ENCODE data around the gene TFAM. TPM values are rescaled to one million over a fixed set of nuclear protein-coding genes. Genes with fewer than 3 reads are reported as not detected.

The TFAM gene
- total RNA-seq, 1 experiment from 2014 or later = 74.4 TPM

DNA sequence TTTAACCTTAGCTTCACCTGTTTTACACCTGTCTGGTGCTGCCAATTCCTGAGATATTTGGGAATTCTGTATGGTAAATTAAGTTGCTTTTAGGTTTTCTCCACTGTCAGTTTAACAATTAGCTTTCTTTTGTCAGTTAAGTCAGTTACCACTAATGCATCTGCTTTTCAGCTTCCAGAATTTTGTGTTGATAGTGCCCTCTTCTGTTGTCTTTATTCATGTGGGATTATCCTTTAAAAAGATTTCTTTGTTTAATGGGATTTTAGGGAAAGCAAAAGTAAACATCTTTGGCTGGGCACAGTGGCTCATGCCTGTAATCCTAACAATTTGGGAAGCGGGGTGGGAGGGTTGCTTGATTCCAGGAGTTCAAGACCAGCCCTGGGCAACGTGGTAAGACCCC lies 8.1 kb downstream of the TFAM start (continued):
- TF ChIP-seq, protein P1, sequence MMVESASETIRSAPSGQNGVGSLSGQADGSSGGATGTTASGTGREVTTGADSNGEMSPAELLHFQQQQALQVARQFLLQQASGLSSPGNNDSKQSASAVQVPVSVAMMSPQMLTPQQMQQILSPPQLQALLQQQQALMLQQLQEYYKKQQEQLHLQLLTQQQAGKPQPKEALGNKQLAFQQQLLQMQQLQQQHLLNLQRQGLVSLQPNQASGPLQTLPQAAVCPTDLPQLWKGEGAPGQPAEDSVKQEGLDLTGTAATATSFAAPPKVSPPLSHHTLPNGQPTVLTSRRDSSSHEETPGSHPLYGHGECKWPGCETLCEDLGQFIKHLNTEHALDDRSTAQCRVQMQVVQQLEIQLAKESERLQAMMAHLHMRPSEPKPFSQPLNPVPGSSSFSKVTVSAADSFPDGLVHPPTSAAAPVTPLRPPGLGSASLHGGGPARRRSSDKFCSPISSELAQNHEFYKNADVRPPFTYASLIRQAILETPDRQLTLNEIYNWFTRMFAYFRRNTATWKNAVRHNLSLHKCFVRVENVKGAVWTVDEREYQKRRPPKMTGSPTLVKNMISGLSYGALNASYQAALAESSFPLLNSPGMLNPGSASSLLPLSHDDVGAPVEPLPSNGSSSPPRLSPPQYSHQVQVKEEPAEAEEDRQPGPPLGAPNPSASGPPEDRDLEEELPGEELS (CRISPR knock-in tag; IDR thresholded peaks at IDR 0.05) = no peak

- peaks cover 58% of the 10 kb centered on the region for H3K36me3 Mint-ChIP-seq
- H3K27me3 Mint-ChIP-seq (ENCODE audit: low read depth) = no peaks in the 10 kb centered on the region
Measured at GRCh38 chr10:58394471-58394870, 9.3 kb downstream of the TFAM start.

DNA sequence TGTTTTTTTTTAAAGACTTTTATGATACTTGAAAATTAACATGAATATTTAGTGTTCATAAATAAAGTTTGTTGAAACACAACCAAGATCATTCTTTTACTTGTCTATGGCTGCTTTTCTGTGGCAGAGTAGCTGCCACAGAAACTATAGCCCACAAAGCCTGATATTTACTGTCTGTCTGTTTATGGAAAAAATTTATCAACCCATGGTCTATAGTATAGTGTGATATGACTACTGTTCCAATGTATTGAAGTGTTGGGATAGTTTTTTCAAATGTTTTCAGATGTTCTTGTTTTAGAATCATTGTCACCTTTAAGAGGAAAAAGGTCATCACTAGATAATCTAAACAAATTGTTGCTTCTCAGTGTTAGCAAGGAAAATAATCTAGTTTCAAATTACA lies 10.8 kb downstream of the TFAM start:
- H3K4me1 Mint-ChIP-seq = no peaks in the 10 kb centered on the region
- peaks cover 48% of the 10 kb centered on the region for H3K36me3 Mint-ChIP-seq
- no peak overlapping the region for H3K4me3 Mint-ChIP-seq
- ChIA-PET CTCF (no interaction called here), POLR2A (no interaction called here)
- no peaks in the 10 kb centered on the region for H3K9me3 Mint-ChIP-seq
- H3K27me3 Mint-ChIP-seq (ENCODE audit: low read depth) = no peaks in the 10 kb centered on the region
- no peak for TF ChIP-seq USF2 (CRISPR knock-in tag; IDR thresholded peaks at IDR 0.05)
- TF ChIP-seq, protein P1 (CRISPR knock-in tag; IDR thresholded peaks at IDR 0.05) = no peak
- TF ChIP-seq ZNF317 (CRISPR knock-in tag; IDR thresholded peaks at IDR 0.05; ENCODE audit: borderline replicate concordance, low read depth) = no peak
- TF ChIP-seq NR1H2 (CRISPR knock-in tag; IDR thresholded peaks at IDR 0.05) = no peak
- TF ChIP-seq, protein P2, sequence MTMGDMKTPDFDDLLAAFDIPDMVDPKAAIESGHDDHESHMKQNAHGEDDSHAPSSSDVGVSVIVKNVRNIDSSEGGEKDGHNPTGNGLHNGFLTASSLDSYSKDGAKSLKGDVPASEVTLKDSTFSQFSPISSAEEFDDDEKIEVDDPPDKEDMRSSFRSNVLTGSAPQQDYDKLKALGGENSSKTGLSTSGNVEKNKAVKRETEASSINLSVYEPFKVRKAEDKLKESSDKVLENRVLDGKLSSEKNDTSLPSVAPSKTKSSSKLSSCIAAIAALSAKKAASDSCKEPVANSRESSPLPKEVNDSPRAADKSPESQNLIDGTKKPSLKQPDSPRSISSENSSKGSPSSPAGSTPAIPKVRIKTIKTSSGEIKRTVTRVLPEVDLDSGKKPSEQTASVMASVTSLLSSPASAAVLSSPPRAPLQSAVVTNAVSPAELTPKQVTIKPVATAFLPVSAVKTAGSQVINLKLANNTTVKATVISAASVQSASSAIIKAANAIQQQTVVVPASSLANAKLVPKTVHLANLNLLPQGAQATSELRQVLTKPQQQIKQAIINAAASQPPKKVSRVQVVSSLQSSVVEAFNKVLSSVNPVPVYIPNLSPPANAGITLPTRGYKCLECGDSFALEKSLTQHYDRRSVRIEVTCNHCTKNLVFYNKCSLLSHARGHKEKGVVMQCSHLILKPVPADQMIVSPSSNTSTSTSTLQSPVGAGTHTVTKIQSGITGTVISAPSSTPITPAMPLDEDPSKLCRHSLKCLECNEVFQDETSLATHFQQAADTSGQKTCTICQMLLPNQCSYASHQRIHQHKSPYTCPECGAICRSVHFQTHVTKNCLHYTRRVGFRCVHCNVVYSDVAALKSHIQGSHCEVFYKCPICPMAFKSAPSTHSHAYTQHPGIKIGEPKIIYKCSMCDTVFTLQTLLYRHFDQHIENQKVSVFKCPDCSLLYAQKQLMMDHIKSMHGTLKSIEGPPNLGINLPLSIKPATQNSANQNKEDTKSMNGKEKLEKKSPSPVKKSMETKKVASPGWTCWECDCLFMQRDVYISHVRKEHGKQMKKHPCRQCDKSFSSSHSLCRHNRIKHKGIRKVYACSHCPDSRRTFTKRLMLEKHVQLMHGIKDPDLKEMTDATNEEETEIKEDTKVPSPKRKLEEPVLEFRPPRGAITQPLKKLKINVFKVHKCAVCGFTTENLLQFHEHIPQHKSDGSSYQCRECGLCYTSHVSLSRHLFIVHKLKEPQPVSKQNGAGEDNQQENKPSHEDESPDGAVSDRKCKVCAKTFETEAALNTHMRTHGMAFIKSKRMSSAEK (CRISPR knock-in tag; IDR thresholded peaks at IDR 0.05; ENCODE audit: borderline replicate concordance) = no peak
- no peak for TF ChIP-seq CREM (CRISPR knock-in tag; IDR thresholded peaks at IDR 0.05)
- TF ChIP-seq GABPB1 (CRISPR knock-in tag; IDR thresholded peaks at IDR 0.05) = no peak
- no peak for TF ChIP-seq GTF2I (CRISPR knock-in tag; conservative IDR thresholded peaks at IDR 0.05)
- TF ChIP-seq OVOL2 (CRISPR knock-in tag; IDR thresholded peaks at IDR 0.05; ENCODE audit: borderline replicate concordance) = no peak
- no peak for TF ChIP-seq RORB (CRISPR knock-in tag; IDR thresholded peaks at IDR 0.05)
- no peak for TF ChIP-seq MYBL2 (CRISPR knock-in tag; IDR thresholded peaks at IDR 0.05)
- no peak for TF ChIP-seq ZNF396 (CRISPR knock-in tag; IDR thresholded peaks at IDR 0.05; ENCODE audit: borderline replicate concordance)
- DNase-seq (ENCODE audit: low spot score) (no peak), ATAC-seq (no peak)
- no peak overlapping the region for H3K27ac Mint-ChIP-seq

More at GRCh38 chr10:58394471-58394870, 9.3 kb downstream of the TFAM start:
- no peak for DNase-seq (ENCODE audit: low spot score)
- H3K4me3 Mint-ChIP-seq = no peak overlapping the region
- ChIA-PET CTCF (interaction anchor here (0.7 kb wide), 1 partner anchor 1402 kb away, joined by 3 read pairs; no protein-coding TSS in a partner anchor), POLR2A (no interaction called here)
- no peaks in the 10 kb centered on the region for H3K9me3 Mint-ChIP-seq
- H3K27ac Mint-ChIP-seq = no peak overlapping the region
- TF ChIP-seq NR1H2 (CRISPR knock-in tag; IDR thresholded peaks at IDR 0.05) = no peak
- no peaks in the 10 kb centered on the region for H3K4me1 Mint-ChIP-seq
- ATAC-seq = no peak

Measured in WTC11 (cell line).